HG02981 (cell line): ENCODE measurements around the gene MAG.
"Not testable (repeated sequence)": the region's sequence is repeated elsewhere in the genome, so short reads cannot be mapped to it uniquely, and the experiment has no call there.

ENCODE experiments used
- ATAC-seq: cut with Tn5 transposase; IDR thresholded peaks from one replicate; pipeline ENCODE4 v1.9.1; 2021; ENCODE audit warnings: mild to moderate bottlenecking, moderate library complexity; ENCODE audit not compliant: unreplicated experiment

MAG gene

DNA sequence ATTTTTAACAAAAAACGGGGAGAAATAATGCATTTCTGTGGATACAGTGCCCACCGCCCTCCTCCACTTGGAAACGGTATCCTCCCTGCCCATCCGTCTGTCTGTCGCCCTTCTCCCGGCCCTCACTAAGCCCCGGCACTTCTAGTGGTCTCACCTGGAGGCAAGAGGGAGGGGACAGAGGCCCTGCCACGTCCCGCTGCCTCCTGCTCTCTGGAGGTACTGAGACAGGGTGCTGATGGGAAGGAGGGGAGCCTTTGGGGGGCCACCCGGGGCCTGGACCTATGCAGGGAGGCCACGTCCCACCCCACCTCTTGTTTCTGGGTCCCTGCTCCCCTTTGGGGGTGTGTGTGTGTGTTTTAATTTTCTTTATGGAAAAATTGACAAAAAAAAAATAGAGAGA is 12.6 kb upstream of the MAG start:
- ATAC-seq: no peak

DNA sequence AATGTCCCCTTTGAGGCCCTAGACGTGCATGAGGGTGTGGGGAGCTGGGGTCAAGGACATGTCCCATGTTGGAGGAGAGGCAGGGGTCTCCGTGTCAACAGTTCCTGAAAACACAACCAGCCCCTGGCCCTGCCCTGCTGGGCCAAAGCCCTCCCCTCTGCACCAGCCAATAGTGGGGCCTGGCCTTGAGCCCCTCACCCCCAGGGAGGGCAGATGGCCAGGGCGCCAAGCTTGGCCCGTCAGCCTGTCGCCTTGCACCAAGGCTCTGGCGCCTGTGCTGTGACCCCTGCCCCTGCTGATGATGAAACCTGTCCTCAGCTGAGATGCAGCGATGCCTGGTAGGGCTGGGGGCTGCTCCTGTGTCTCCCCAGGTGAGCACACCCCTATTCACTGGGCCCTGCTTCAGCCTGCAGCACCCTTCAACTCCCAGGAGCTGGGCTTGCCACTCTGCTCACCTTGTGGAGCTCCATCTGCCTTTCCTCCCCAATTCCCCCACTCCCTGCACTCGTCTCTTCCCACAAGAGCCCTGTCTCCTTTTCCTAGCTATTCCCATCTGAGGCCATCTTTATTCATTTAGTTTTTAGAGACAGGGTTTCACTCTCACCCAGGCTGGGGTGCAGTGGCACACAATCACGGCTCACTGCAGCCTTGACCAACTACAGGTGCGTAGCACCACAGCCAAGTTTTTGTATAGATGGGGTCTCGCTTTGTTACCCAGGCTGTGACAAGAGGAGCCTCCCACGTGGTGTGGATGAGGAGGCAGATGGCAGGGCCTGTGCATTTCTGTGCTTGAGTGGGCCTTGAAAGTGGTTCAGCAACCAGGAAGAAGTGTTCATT is 11.8 kb upstream of the MAG start:
- no peak for ATAC-seq

DNA sequence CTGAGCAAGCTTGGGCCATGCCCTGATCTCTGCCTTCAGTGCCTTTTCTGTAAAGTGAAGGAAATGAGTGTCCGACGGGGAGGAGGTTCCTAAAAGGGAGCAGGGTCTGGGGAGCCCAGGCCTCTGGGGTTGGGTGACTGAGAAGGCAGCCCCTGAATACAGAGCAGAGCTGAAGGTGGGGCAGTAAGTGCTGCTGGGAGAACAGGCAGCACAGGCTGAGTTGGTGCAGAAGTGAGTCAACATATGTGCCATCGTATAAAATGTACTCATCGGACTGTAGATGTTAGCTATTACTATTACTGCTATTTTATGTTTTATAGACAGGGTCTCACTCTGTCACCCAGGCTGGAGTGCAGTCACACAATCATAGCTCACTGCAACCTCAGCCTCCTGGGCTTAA is 10.7 kb upstream of the MAG start:
- ATAC-seq: no peak

DNA sequence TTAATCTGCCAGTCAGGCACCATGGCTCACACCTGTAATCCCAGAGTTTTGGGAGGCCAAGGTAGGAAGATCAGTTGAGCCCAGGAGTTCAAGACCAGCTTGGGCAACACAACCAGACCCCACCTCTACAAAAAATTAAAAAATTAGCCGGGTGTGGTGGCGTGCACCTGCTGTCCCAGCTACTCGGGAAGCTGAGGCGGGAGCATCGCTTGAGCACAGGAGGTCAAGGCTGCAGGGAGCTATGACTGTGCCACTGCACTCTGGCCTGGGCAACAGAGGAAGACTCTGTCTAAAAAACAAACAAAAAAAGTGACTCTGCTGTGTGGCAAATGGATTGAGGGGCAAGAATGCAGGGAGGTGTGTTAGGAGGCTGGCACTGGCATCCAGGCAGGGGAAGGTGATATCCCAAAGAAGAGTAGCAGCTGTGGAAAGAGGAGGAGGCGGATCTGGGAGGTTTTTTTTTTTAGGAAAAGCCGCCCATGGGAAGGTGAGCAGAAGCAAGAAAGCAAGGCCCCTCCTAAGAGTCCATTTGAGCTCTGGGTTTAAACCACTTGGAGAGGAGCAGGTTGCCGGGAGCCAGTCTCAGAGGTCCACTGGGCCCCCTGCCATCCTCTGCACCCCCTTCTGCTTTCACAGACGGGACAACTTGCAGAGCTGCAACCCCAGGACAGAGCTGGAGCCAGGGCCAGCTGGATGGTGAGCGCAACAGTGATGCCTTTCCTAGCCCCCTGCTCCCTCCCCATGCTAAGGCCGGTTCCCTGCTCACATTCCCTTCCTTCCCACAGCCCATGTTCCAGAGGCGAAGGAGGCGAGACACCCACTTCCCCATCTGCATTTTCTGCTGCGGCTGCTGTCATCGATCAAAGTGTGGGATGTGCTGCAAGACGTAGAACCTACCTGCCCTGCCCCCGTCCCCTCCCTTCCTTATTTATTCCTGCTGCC is 7.5 kb upstream of the MAG start:
- ATAC-seq: no peak

DNA sequence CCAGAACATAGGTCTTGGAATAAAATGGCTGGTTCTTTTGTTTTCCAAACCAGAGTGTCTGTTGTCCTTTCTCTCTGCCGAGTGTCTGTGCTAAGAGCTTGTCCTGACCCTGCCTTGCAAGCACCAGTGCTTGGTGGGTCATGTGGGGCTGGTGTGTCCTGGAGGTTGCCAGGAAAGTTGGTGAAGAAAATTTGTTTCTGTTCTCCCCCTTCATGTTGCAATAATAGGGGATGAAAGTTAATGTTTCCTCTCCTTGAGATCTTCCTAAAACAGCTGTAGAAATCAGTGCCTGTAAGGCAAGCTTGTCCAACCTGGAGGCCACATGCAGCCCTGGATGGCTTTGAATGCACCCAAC is 6.9 kb upstream of the MAG start:
- no peak for ATAC-seq

DNA sequence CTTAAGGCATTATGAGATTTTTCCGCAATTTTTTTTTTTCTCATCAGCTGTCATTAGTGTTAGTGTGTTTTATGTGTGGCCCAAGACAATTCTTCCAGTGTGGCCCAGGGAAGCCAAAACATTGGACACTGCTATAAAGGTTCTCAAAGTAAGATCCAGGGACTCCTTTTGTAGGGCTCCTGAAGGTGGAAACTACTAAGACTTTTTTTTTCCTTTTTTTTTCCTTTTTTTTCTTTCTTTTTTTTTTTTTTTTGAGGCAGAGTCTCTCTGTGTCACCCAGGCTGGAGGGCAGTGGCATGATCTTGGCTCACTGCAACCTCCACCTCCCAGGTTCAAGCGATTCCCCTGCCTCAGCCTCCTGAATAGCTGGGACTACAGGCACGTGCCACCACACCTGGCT is 6.5 kb upstream of the MAG start:
- ATAC-seq: not testable (repeated sequence)

DNA sequence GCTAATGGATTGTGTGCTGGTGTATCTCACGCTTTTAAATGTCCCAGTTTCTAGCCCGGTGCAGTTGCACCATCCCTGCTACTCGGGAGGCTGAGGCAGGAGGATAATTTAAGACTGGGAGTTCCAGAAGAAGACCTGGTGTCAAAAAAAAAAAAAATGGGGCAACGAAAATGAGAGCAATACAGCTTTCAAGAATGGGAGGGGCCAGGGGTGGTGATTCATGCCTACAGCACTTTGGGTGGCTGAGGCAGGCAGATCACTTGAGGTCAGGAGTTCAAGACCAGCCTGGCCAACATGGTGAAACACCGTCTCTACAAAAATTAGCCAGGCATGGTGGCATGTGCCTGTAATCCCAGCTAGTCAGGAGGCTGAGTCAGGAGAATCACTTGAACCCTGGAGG is 5.9 kb upstream of the MAG start:
- ATAC-seq: not testable (repeated sequence)

DNA sequence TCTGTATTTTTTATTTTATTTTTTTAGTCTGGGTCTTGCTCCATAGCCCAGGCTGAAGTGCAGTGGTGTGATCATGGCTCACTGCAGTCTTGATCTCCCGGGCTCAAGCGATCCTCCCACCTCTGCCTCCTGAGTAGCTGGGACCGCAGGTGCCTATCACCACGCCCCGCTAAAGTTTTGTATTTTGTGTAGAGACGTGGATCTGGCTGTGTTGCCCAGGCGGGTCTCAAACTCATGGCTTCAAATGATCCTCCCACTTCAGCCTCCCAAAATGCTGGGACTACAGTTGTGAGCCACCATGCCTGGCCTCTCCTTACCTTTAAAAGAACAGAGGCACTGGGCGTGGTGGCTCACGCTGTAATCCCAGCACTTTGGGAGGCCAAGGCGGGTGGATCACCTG is 4.2 kb upstream of the MAG start:
- ATAC-seq: no peak

DNA sequence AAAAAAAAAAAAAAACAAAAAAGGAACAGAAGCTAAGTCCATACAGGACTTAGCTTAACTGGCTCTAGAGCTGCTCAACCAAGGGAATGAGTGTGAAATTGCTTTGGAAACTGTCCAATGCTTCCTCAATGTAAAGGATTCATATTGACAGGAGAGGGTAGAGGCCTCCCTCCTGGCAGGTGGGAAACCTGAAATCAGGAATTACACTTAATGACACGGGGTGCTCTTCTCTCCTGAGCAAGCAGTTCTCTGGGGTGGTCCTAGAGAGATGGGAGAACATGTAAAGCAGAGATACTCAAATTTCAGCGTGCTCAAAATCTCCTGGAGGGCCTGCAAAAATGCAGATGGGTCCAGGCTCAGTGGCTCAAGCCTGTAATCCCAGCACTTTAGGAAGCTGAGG is 3.6 kb upstream of the MAG start:
- no peak for ATAC-seq

DNA sequence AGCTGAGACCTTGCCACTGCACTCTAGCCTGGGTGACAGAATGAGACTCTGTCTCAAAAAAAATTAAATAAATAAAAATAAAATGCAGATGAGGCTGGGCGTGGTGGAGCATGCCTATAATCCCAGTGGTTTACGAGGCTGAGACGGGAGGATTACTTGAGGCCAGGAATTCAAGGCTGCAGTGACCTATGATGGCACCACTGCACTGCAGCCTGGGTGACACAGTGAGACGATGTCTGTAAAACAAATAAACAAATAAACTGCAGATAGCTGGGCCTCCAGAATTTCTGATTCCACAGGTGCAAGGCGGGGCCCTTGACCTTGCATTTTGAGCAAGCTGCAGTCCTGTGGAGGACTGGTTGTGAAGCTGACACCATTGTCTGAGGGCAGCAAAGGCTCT is 3.1 kb upstream of the MAG start:
- no peak for ATAC-seq

DNA sequence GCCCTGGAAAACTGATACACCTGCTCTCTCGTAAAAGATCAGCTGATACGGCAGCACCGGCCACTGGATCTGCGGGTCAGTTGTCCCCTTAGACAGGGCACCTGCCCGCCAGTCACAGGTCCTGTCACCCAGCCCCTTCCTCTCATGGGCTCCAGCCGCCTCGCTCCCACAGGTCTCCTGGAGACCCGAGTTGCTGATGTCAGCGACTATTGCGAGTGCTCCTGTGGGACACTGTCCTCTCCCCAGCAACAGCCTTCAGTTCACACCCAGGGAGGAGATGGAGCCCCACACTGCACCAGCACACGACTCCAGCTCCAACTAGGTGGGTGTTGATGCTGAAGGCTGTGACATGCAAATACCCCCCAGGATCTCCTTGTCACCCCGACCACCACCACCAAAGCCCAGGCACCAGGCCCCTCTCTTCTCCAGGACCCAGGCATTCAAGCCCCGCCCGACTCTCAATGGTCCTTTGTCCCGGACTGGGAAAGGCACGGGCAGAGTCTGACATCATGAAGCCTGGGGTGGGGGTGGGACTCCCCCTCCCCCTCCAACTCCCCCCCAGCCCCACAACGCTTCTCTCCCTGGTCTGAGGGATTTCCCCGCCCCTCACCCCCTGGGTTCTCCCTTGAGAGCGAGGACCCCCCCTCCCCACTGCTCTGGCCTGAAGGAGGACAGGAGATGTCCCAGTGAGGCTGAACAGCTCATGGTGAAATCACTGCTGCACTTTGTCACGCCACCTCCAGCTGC is 1.4 kb upstream of the MAG start:
- no peak for ATAC-seq

DNA sequence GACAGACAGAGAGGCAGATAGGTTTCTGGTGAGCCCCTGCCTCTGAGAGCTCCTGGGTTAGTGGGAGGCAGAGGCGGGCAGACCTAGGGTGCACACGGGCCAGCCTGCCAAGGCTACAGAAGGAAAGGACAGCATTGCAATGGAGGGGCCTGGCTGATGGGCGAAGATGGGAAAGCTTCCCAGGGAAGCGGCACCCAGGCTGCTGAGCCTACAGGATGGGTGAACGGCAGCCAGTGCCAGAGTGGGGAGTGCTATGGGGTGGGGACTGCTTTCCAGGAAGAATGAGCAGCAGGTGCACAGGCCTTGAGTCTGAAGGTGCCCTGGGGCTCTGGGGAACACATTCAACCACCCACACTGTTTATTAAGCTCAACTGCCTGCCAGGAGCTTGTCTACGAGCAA is 702 bp upstream of the MAG start:
- ATAC-seq: no peak

DNA sequence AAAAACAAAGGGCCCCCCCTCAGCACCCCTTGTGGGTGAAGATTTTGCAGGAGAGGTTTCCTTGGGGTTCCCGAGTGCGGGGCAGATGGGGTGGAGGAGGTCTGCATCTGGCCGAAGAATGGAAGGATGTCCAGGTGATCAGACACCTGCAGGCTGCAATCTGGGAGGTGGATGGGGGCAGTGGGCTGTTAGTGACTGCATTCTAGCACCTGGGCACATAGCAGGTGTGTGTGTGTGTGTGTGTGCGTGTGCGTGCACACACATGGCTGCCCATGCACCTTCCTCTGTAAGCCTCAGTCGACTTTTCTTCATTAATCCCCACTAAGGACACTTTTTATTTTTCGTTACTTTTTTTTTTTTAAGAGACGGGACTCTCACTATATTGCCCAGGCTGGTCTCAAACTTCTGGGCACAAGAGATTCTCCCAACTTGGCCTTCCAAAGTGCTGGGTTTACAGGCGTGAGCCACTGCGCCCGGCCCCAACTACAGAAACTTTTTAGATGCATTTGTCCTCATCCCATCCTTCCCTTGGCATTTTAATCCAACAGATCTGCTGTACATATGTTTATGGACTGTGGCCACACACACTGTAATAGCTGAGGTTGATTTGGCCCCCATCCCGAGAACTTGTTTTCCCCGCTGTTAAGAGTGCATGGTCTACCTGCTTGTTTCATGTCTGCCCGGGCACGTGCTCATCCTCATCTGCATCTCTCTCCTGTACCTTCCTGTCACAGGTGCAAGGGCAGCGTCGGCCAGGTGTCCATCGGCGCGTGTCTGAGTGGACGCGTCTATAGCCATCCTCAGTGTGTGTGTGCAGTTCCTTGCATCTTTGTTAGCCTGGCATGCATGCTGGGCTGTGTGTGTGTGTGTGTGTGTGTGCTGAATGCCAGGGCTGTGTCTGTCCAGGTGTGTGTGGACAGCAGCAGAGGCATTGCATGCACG is 731 bp downstream of the MAG start:
- no peak for ATAC-seq

DNA sequence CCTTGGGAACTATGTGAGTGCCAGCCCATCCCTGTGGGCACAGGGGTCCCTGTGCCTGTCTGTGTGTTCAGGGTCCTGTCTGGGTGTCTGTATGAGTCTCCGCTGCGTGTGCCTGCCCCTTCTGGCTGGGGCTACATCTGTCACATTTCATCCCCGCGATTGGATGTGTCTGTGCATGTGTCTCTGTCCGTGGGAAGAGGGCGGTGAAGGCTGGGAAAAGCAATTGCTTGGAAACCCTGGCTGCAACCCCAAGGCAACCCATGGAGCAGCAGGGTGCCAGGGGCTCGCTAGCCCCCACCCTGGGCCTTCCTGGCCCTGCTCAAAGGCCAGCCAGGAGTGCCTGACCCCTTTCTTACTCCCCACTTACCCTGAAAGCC is 1.4 kb downstream of the MAG start:
- ATAC-seq: no peak

DNA sequence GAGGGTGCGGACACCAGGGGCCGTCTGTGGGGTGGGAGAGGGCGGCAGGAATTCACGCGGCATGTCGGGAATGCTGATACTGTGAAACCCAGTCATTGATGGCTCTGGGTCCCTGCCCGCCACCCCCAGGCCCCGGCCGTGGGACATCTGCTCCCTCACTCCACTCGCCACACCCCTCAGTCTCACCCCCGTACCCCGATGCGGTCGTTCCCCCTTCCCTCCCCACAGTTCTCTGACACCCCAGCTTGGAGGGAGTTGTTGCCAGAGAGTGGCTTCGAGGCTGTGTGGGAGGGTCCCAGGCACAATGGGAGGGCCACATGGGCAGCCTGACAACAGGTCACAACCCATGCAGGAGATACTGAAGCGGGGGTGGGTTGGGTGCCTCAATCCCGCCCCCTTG is 1.8 kb downstream of the MAG start:
- ATAC-seq: no peak

DNA sequence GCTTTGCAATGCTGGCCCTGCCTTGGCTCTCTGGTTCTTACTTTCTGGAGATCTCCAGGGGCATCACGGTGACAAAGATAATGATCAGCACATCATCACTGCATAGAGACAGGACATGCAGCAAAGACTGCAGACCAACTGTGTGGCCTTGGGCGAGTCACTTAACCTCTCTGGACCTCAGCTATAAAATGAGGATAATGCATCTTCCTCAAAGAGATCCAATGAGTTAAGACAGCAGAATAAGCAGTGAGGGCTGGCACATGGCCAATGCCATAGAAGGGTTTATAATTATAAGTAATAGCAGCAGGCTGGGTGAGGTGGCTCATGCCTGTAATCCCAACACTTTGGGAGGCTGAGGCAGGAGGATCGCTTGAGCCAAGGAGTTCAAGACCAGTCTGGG is 2.4 kb downstream of the MAG start:
- no peak for ATAC-seq

DNA sequence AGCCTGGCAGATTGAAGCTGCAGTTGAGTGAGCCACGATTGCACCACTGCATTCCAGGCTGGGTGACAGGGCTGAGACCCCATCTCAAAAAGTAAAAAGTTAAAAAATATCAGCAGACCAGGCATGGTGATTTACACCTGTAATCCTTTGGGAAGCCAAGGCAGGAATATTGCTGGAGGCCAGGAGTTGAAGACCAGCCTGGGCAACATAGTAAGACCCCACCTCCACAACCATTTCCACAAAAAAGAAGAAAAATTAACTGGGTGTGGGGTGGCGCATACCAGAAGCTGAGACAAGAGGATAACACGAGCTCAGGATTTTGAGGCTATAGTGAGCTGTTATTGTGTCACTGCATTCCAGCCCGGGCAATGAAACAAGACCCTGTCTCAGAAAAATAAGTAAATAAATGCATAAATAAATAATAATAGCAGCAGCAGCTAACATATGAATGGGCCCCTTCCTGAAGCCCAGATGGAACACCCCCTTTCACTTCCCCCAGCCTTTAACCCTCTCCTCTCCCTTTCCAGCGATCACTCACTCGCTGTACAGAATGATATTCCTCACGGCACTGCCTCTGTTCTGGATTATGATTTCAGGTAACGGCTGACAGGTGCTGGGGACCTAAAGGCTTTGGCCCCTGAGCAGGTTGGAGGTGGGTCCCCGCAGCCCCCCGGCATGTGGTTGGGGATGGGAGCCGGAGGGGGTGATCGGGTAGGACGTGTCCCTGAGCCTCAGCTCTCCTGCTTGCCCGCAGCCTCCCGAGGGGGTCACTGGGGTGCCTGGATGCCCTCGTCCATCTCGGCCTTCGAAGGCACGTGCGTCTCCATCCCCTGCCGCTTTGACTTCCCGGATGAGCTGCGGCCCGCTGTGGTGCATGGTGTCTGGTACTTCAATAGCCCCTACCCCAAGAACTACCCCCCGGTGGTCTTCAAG is 3.2 kb downstream of the MAG start:
- ATAC-seq: no peak

DNA sequence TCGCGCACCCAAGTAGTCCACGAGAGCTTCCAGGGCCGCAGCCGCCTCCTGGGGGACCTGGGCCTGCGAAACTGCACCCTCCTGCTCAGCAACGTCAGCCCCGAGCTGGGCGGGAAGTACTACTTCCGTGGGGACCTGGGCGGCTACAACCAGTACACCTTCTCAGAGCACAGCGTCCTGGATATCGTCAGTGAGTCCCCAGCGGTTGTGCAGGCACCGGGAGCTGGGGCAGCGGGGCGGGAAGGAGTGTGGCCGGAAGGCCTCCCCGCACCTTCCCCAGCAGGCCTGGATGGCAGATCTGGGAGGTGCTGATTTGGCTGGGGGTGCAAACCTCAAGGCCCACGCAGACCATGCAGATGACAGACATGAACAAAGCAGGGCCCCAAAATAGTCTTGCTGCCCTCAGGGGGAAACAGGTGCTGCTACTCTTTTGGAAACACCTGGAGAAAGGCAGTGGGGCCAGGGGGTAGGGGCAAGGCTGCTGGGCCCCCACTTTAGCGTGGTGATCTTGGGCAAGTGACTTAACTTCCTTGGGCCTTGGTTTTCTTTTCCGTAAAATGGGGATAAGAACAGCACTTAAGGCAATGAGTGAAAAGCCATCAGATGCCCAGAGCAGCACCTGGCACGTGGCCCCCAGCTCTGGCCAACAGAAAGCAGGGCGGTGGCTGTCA is 4.0 kb downstream of the MAG start:
- ATAC-seq: no peak
